IPS-NIHi7 (cell line): Measurements from ENCODE around the gene LANCL3.

Experiments used
- DNase-seq: peaks from one replicate; pipeline ENCODE4 v3.0.0; 2012; ENCODE audit warnings: mixed read lengths; ENCODE audit errors: extremely low spot score

Gene LANCL3

GRCh38 chrX:37679888-37680287 is 108.4 kb downstream of the LANCL3 start:
- DNase-seq = no peak

GRCh38 chrX:37684426-37684825 is 113.0 kb downstream of the LANCL3 start:
- DNase-seq = no peak

- DNase-seq = no peak
Observed at GRCh38 chrX:37684973-37685372, 113.5 kb downstream of the LANCL3 start.

GRCh38 chrX:37685381-37686359 is 114.2 kb downstream of the LANCL3 start, which contains the start of gene XK:
XK (plus strand) TSS chrX:37685791; CDS start chrX:37685962, 171 bp downstream.
- peak; percentile 68 for DNase-seq

DNA sequence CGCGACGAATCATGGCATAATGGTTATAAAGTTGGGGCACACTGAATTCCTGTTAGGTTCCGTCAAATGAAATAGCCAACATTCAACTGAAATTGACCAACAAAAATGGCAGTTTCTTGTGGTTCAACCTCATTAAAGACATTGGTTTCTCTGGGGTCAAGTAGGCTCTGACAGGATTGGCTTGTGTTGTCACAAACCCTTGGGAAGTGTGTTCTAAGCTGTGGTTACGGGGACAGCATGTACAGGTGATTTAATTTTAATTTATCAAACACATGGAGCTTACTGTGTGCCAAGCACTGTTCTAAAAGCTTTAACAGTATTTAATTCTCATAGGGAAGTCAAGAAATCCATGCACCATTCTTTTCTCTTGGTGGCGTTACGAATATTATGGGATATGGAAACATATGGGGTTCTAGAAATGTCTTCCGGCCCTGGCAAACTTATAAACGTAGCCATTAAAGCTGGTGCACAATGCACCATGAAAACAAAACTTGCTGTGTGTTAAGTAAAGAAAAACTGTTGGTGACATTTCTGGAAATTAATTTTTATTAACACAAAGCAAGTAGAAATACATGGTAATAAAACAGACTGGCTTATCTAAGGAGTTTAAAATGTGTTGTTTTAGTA is 115.0 kb downstream of the LANCL3 start:
- no peak for DNase-seq

DNA sequence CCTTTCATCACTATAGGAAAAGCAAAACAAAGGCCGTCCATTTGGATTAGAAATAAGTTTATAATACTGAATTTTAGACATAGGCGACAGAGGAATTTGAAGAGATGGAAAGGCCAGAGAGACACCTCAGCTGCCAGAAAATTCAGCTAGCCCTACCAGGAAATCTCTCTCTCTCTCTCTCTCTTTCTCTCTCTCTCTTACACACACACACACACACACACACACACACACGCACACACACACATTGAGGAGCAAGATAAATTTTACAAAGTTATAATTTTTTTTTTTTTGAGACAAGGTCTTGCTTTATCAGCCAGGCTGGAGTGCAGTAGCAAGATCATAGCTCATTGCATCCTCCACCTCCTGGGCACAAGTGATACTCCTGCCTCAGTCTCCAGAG is 115.5 kb downstream of the LANCL3 start:
- no peak for DNase-seq

GRCh38 chrX:37690119-37690518 is 118.7 kb downstream of the LANCL3 start:
- DNase-seq = no peak

- DNase-seq = no peak
Observed at GRCh38 chrX:37692918-37693317, 121.5 kb downstream of the LANCL3 start.

DNA sequence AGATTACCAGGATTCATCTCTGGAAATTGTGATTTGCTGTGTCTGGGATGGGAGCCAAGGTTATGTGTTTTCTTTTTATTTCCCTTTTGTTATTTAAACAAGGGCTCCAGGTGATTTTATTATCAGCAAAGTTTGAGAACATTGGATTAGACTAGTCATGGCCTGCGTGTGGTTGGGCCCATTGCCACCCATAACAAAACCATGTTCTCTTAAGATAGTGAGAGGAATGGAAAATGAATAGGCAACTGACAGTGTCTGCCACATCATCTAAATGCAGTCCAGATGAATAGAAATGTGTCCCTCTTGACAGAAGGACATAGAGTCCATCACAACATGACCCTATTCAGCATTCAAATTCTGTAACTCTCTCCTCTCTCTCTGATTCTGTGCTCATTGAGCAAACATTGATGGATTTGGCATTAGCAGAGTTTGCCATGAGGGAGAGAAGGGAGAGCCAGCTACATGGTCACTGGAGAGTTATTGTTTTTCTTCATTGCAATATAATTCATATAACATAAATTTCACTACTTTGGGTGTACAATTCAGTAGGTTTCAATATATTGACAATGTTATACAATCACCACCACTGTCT is 125.8 kb downstream of the LANCL3 start:
- DNase-seq = no peak

DNA sequence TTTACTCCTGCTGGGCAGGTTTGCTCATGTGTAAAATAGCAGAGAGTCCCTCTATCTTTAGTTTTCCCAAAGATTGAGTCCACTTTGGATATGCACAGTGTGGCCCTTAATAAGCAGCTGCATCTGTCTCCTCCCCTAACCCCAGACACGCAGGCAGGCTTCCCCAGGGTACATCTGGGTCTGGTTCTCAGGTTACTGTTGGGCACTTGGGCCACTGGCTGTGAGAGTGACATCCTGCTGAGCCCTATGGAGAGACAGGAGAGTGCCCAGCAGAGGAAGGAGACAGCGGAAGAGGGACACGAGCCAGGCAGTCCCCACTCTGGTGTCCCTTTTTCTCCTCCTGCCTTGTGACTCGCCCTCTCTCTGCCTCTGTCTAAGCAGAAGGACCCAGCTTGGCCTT is 130.1 kb downstream of the LANCL3 start:
- DNase-seq = peak; percentile 30

DNA sequence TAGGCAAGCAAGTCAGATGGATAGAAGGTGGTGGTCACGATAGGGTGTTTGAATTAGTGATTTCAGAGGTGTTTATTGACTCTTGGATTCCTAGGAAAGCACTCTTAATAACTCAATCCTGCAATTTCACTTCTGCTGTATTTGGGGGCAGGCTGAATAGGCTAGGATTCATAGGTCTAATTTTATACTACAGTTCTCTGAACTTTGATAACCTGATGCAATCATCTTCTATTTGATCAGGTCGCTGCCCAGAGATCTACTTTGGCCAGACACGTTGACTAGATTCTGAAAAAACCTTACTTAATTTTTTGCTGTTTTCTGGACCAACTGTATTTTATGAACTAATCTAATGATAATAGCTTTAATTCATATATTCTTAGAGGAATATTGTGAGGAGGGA is 140.5 kb downstream of the LANCL3 start:
- DNase-seq = no peak

DNA sequence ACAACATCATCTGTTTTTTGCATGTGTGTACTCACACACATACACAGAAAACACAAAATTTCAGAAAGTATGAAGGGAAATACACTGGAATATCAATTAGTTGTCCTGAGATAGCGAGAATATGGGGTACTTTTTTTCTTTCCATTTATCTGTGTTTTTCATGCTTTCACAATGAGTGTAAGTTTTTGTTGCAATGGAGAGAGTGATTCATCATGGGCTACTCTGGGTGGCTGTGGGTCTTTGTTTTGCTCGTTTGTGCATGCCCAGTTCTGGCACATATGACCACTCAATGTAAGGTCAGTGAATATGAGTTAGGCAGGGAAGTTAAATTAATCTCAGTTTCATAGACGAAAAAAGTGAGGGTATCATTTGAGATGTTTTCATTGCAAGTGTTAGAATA is 141.0 kb downstream of the LANCL3 start:
- DNase-seq = no peak

- DNase-seq = no peak
Observed at GRCh38 chrX:37714479-37714878, 143.0 kb downstream of the LANCL3 start.

DNA sequence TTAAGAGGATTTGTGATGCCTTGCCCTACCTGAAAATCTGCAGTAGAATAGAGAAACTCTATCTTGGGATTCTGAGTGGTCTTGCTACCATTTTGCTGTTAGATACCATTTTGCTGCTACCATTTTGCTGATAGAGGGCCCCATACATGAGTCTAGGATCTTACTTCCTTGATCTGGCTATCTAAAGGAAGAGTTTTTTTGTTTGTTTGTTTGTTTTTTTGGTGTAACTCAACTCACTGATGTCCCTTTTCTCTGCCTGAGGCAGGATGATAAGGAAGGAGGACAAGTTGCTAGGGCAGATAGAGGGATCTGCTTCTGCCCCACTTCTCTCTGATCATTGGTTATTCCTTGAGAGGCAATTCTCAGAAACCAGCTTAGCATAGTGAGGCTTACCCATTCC is 145.1 kb downstream of the LANCL3 start:
- no peak for DNase-seq

GRCh38 chrX:37717708-37718107 is 146.2 kb downstream of the LANCL3 start:
- DNase-seq = no peak

DNA sequence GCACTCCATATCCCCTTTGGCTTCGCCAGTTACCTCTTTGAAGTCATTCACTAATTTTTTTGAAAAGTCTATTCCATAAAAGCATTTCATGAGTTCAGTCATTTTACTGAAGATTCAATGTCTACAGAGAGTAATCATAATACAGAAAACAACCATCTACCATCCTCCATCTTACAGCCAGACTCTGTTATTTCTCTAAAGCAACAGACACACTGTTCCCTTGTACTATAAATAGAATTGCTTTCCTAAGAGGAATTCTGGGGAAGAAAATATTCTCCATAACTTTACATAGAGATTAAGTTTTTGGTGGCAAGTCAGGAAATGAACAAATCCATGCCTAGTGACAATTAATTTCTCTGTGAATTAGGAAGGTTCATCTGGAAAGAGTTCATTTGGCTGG is 151.1 kb downstream of the LANCL3 start:
- DNase-seq = no peak

GRCh38 chrX:37726346-37726745 is 154.9 kb downstream of the LANCL3 start:
- DNase-seq = no peak
